GM18517 (cell line): ENCODE measurements around the gene PADI3.
"Not testable (repeated sequence)": the region's sequence is repeated elsewhere in the genome, so short reads cannot be mapped to it uniquely, and the experiment has no call there.

Experiments
- ATAC-seq: cut with Tn5 transposase; IDR thresholded peaks from one replicate; pipeline ENCODE4 v1.9.1; 2021; ENCODE audit warnings: mild to moderate bottlenecking, moderate library complexity; ENCODE audit not compliant: unreplicated experiment

PADI3 gene

GRCh38 chr1:17321857-17322390, 73.0 kb downstream of the PADI3 start:
- not testable (repeated sequence) for ATAC-seq

DNA sequence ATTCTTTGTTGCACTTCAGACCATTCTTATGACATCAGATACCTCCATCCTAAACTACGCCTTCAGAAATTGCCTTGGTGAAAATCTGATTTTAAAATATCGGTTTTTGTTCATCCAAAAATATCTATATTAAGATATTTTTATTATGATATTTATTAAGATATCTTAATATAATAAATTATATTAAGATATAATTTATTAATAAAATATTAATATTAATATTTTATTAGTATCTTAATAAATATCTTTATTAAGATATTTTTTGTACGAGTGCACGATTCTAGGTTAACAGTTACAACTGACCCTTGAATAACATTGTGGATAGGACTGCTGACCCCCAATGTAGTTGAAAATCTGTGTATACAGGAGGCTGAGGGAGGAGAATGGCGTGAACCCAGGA, 80.0 kb downstream of the PADI3 start:
- ATAC-seq, result no peak

GRCh38 chr1:17329610-17330009, 80.7 kb downstream of the PADI3 start:
- ATAC-seq, result no peak

GRCh38 chr1:17330856-17331255, 82.0 kb downstream of the PADI3 start:
- ATAC-seq, result no peak

- no peak for ATAC-seq
These were observed 84.2 kb downstream of the PADI3 start for GRCh38 chr1:17333081-17333480.
